K562 (cell line): Measurements from ENCODE around the gene ZNF668. TPM values are rescaled to one million over a fixed set of nuclear protein-coding genes. Genes with fewer than 3 reads are reported as not detected.

Experiments used
- BACH1 ChIP-seq: fragments of 200-800 bp; sonication (Bioruptor generic); IDR thresholded peaks from 2 replicates; pipeline ENCODE4 v1.6.1; 2016; ENCODE audit warnings: missing genetic modification characterization, missing compliant biosample characterization
- DDX20 ChIP-seq: fragments of 450-650 bp; IDR thresholded peaks from 2 replicates; pipeline ENCODE4 v1.6.1; 2016; ENCODE audit warnings: missing genetic modification characterization, low read depth, mild to moderate bottlenecking, missing compliant biosample characterization, moderate library complexity
- ETV1 ChIP-seq: fragments of 450-650 bp; conservative IDR thresholded peaks from 2 replicates; pipeline ENCODE4 v1.6.1; 2016; ENCODE audit warnings: missing genetic modification characterization, control low read depth, low read depth, missing compliant biosample characterization
- FOXJ2 ChIP-seq: fragments of 200-800 bp; sonication (Bioruptor generic); IDR thresholded peaks from 2 replicates; pipeline ENCODE4 v1.6.1; 2016; ENCODE audit warnings: missing genetic modification characterization, missing compliant biosample characterization
- MAZ ChIP-seq, 2 experiments: fragments of 450-650 bp in 1 of 2; sonication (generic) in 1 of 2; formaldehyde crosslinking; IDR thresholded peaks in 1 of 2; conservative IDR thresholded peaks in 1 of 2; 2 replicates each; pipeline versions ENCODE4 v1.4.0 to v1.5.0; 2020; ENCODE audit warnings: mild to moderate bottlenecking in 1 of 2, missing genetic modification reagents in 1 of 2
- MYBL2 ChIP-seq, 2 experiments: fragments of 450-650 bp in 1 of 2; sonication (generic) in 1 of 2; formaldehyde crosslinking in 1 of 2; IDR thresholded peaks; 2 replicates each; pipeline versions ENCODE4 v1.6.1 to v1.8.1; 2017 to 2022; ENCODE audit warnings: borderline replicate concordance in 1 of 2, inconsistent platforms in 1 of 2, low read depth in 1 of 2, mild to moderate bottlenecking in 1 of 2, missing genetic modification reagents in 1 of 2, moderate library complexity in 1 of 2
- NR4A1 ChIP-seq, 2 experiments: fragments of 250-450 bp in 1 of 2; fragments of 450-650 bp in 1 of 2; sonication (Bioruptor Pico) in 1 of 2; IDR thresholded peaks; 2 replicates each; pipeline versions ENCODE4 v1.4.0 to v1.6.1; 2016 to 2020; ENCODE audit warnings: mild to moderate bottlenecking in 2 of 2, missing compliant biosample characterization in 1 of 2, missing genetic modification characterization in 1 of 2, moderate library complexity in 1 of 2
- POLR2A ChIP-seq: fragments of 450-650 bp; conservative IDR thresholded peaks from 2 replicates; pipeline ENCODE4 v1.6.1; 2016
- RBM22 ChIP-seq: fragments of 200-400 bp; formaldehyde crosslinking; IDR thresholded peaks from 2 replicates; pipeline ENCODE4 v1.6.1; 2018; ENCODE audit warnings: low read length, low read depth; ENCODE audit not compliant: poor library complexity, severe bottlenecking
- SIN3B ChIP-seq: fragments of 450-650 bp; IDR thresholded peaks from 2 replicates; pipeline ENCODE4 v1.6.1; 2017; ENCODE audit warnings: low read depth, mild to moderate bottlenecking, moderate library complexity
- SMAD1 ChIP-seq: fragments of 150-350 bp; IDR thresholded peaks from 2 replicates; pipeline ENCODE4 v1.6.1; 2014; ENCODE audit warnings: low read length, low read depth; ENCODE audit not compliant: partially characterized antibody
- SP1 ChIP-seq: sonication (generic); formaldehyde crosslinking; IDR thresholded peaks from 2 replicates; pipeline ENCODE4 v1.8.1; 2022; ENCODE audit warnings: mild to moderate bottlenecking, missing genetic modification reagents
- SUPT5H ChIP-seq: fragments of 450-650 bp; IDR thresholded peaks from 2 replicates; pipeline ENCODE4 v1.6.1; 2016
- TFAM ChIP-seq: fragments of 250-450 bp; sonication (Bioruptor Pico); conservative IDR thresholded peaks from 2 replicates; pipeline ENCODE4 v1.5.0; 2021; ENCODE audit warnings: mild to moderate bottlenecking, moderate library complexity
- ZMIZ1 ChIP-seq, 2 experiments: fragments of 150-350 bp in 1 of 2; IDR thresholded peaks; 2 replicates each; pipeline ENCODE4 v1.6.1; 2012 to 2016; ENCODE audit warnings: low read depth in 2 of 2, low read length in 2 of 2, mild to moderate bottlenecking in 1 of 2, moderate library complexity in 1 of 2
- ZNF354B ChIP-seq: fragments of 250-450 bp; sonication (Bioruptor Pico); IDR thresholded peaks from 2 replicates; pipeline ENCODE4 v1.4.0; 2020
- polyA plus RNA-seq, 8 experiments: library from polyadenylated mRNA; depleted of rRNA in 4 of 8; stranded (reverse) in 5 of 8; unstranded in 3 of 8; fragments of >200 nt; fragmentation: Nextera tagmentation in 2 of 8; fragmentation: Illumina TruSeq in 1 of 8; extraction: Ambion mirVana in 2 of 8; extraction: Trizol in 1 of 8; gene quantifications; 2 replicates each; pipeline versions ENCODE4 v1.2.1 to v1.2.3, GENCODE V29; 2011 to 2014; ENCODE audit warnings: inconsistent platforms in 1 of 8, missing spikeins in 1 of 8
- total RNA-seq, 7 experiments: library from RNA; depleted of rRNA in 6 of 7; stranded (reverse); fragments of >200 nt in 6 of 7; fragmentation: Illumina TruSeq in 2 of 7; extraction: Trizol in 2 of 7; gene quantifications; 2 replicates each; pipeline versions ENCODE4 v1.2.1 to v1.2.3, GENCODE V29; 2011 to 2021; ENCODE audit warnings: low replicate concordance in 1 of 7
- TF ChIP-seq, protein P1 (sequence below): fragments of 450-650 bp; IDR thresholded peaks from 2 replicates; pipeline ENCODE4 v1.6.1; 2016
- TF ChIP-seq, protein P2 (sequence below), 2 experiments: fragments of 250-450 bp in 1 of 2; fragments of 450-650 bp in 1 of 2; sonication (Bioruptor Pico) in 1 of 2; IDR thresholded peaks; 2 replicates each; pipeline versions ENCODE4 v1.6.1 to v1.8.0; 2016 to 2021; ENCODE audit warnings: mild to moderate bottlenecking in 2 of 2, moderate library complexity in 2 of 2, missing compliant biosample characterization in 1 of 2, missing genetic modification characterization in 1 of 2

ZNF668 gene
- total and polyA plus RNA-seq, 9 of the 15 experiments (the other 6 are each of a cell fraction or from before 2014, with no cell fraction given) = 0.04 to 15.3 (median 3.8) TPM; not detected in 1

GRCh38 chr16:31073142-31073969 lies 684 bp downstream of the ZNF668 start (continued):
- TF ChIP-seq MYBL2 (IDR thresholded peaks at IDR 0.05; ENCODE audit: low read depth) (no peak), MYBL2 (CRISPR knock-in tag; IDR thresholded peaks at IDR 0.05; ENCODE audit: borderline replicate concordance) (no peak), ETV1 (tag) (peak; percentile 63), TFAM (CRISPR knock-in tag) (no peak), ZMIZ1 (IDR thresholded peaks at IDR 0.05; ENCODE audit: low read depth in 2 of 2, low read length in 2 of 2) (no peak), SIN3B (peak; percentile 50; the same call in 1 of the 2 replicates), SP1 (CRISPR knock-in tag) (0 out of 2 replicates have a peak, but pooled peaks have one; percentile 28), FOXJ2 (0 out of 2 replicates have a peak, but pooled peaks have one; percentile 10), DDX20 (tag) (no peak), NR4A1 (CRISPR knock-in tag; IDR thresholded peaks at IDR 0.05) (peak; percentile 52; the same call in 1 of the 2 replicates), NR4A1 (tag; IDR thresholded peaks at IDR 0.05) (no peak), BACH1 (tag) (no peak), RBM22 (peak; percentile 67), ZNF354B (CRISPR knock-in tag) (no peak), POLR2A (peak; percentile 14), MAZ (CRISPR knock-in tag; conservative IDR thresholded peaks at IDR 0.05 in 1 of 2, IDR thresholded peaks at IDR 0.05 in 1 of 2) (peak; percentile 98 to 100), SUPT5H (peak; percentile 25; the same call in 1 of the 2 replicates), SMAD1 (peak; percentile 9)
- TF ChIP-seq, protein P1, sequence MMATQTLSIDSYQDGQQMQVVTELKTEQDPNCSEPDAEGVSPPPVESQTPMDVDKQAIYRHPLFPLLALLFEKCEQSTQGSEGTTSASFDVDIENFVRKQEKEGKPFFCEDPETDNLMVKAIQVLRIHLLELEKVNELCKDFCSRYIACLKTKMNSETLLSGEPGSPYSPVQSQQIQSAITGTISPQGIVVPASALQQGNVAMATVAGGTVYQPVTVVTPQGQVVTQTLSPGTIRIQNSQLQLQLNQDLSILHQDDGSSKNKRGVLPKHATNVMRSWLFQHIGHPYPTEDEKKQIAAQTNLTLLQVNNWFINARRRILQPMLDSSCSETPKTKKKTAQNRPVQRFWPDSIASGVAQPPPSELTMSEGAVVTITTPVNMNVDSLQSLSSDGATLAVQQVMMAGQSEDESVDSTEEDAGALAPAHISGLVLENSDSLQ = no peak
- TF ChIP-seq, protein P2, sequence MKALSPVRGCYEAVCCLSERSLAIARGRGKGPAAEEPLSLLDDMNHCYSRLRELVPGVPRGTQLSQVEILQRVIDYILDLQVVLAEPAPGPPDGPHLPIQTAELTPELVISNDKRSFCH (CRISPR knock-in tag; IDR thresholded peaks at IDR 0.05) = no peak
- TF ChIP-seq, protein P2 (tag; IDR thresholded peaks at IDR 0.05) = peak; percentile 89
